ENCODE data around the gene FRMPD1.

DNA sequence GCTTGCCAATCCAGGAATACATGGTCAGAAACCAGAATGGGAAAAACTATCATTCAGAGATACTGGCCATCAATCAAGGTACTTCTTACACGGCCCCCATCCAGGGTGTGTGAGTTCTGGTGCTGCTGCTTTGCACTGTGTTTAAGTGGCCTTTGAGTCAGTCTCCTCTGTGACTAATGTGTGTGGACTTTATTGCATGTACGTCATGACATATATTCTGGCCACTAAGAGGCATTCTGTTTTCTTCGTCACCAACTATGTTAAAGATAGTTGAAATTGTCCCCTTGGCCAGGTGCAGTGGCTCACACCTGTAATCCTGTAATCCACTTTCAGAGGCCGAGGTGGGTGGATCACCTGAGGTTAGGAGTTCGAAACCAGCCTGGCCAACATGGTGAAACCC is 125.6 kb downstream of the FRMPD1 start:
- TF ChIP-seq, protein P1, sequence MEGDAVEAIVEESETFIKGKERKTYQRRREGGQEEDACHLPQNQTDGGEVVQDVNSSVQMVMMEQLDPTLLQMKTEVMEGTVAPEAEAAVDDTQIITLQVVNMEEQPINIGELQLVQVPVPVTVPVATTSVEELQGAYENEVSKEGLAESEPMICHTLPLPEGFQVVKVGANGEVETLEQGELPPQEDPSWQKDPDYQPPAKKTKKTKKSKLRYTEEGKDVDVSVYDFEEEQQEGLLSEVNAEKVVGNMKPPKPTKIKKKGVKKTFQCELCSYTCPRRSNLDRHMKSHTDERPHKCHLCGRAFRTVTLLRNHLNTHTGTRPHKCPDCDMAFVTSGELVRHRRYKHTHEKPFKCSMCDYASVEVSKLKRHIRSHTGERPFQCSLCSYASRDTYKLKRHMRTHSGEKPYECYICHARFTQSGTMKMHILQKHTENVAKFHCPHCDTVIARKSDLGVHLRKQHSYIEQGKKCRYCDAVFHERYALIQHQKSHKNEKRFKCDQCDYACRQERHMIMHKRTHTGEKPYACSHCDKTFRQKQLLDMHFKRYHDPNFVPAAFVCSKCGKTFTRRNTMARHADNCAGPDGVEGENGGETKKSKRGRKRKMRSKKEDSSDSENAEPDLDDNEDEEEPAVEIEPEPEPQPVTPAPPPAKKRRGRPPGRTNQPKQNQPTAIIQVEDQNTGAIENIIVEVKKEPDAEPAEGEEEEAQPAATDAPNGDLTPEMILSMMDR (IDR thresholded peaks at IDR 0.05): no peak
- TF ChIP-seq POLR2A (IDR thresholded peaks at IDR 0.05) (no peak), EP300 (IDR thresholded peaks at IDR 0.05) (no peak)

All from ovary (tissue), 3 donors.